CD4-positive, alpha-beta T cell treated with Interleukin-6 for 4 hours (primary cell): ENCODE data around the gene PRSS27.
A peak's percentile ranks its signal among the peaks of the same experiment; 100 is the strongest.
"Not testable (repeated sequence)": the region's sequence is repeated elsewhere in the genome, so short reads cannot be mapped to it uniquely, and the experiment has no call there.

ENCODE experiments used
- DNase-seq: peaks from one replicate; pipeline ENCODE4 v3.0.0-alpha.2; 2020; ENCODE audit warnings: mixed read lengths

The PRSS27 gene

DNA sequence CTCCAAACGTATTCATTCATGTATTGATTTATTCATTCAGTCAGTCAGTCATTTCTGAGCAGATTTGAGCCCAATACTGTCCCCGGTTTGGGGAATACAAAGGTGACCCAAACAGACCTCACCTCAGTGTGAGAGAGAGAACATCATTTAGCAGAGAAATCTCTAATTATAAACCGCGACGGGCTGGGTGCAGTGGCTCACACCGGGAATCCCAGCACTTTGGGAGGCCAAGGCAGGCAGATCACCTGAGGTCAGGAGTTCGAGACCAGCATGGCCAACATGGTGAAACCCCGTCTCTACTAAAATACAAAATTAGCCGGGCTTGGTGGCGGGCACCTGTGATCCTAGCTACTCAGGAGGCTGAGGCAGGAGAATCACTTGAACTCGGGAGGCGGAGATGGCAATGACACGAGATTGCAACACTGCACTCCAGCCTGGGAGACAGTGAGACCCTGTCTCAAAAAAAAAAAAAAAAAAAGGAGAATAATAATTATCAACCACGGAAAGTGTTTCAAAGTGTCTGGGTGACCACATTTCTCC is 1.7 kb upstream of the PRSS27 start:
- not testable (repeated sequence) for DNase-seq

DNA sequence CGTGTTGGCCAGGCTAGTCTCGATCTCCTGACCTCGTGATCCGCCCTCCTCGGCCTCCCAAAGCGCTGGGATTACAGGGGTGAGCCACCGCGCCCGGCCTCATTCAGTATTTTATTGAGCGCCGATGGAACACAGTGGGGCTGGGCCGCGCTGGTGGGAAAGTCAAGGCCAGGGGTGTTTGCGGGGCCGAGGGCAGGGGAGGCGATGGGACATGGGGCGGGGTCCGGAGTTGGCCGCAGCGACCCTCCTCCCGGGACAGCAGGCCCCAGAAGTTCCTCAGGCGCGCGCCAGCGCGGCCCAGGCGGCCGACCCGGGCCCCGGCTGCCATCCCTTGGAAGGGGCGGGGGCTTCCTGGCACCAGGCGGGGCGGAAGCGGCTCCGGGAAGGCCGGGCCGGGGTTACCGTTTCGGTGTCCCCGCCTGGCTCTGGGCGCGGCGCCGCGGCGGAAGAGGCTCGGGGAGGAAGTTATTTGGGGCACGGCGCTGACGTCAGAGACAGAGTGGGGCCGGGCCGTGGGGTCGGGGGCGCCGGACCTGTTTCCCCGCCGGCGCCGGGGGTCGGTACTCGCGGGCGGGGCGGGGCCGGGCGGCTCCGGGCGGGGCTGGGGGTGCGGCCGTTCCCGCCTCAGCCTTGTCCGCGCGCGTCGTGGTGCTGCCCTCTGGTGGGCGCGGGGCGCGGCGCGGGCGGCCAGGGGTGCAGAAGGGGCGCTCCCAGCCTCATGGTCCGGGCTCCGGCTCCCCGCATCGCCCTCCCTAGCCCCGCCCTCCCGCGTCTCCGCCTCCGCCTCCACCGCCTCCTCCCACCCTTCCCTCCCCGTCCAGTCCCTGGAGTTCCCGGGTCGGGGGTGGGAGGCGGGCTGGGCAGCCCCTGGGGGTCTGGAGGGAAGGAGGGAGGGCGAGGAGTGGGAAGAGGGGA is 952 bp upstream of the PRSS27 start:
- DNase-seq = peak; percentile 88

DNA sequence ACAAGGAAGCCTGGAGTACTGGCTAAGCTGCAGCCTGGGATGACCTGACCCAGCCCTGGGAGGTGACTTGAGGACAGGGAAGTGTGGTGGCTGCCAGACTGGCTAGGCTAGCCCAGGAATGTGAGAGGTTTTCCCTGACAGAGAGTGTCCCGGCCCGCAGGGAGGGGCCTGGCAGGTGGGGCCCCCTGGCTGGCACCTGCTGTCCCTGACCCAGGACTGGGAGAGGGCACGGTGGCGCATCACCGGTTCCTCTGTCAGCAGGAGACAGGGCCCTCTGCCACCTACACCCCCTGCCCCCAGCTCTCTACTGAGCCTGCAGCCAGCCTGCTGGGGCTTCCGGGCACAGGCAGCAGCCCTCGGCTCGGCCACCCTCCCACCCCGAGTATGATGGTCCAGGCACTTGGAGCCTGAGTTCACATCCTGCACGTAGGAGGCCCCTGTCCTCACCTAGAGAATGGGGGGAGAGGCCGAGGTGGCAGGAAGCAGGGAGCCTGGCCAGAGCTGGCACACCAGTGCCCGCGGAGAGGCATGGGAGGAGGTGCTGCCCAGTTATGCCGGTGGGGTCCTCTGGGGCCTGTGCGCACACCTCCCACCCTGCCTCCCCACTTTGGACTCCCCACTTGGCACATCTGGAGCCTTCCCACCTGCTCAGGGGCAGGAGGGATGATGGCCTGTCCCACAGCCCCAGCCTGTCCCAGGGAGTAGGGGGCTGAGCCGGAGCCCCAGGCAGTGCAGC is 528 bp downstream of the PRSS27 start:
- DNase-seq = no peak

DNA sequence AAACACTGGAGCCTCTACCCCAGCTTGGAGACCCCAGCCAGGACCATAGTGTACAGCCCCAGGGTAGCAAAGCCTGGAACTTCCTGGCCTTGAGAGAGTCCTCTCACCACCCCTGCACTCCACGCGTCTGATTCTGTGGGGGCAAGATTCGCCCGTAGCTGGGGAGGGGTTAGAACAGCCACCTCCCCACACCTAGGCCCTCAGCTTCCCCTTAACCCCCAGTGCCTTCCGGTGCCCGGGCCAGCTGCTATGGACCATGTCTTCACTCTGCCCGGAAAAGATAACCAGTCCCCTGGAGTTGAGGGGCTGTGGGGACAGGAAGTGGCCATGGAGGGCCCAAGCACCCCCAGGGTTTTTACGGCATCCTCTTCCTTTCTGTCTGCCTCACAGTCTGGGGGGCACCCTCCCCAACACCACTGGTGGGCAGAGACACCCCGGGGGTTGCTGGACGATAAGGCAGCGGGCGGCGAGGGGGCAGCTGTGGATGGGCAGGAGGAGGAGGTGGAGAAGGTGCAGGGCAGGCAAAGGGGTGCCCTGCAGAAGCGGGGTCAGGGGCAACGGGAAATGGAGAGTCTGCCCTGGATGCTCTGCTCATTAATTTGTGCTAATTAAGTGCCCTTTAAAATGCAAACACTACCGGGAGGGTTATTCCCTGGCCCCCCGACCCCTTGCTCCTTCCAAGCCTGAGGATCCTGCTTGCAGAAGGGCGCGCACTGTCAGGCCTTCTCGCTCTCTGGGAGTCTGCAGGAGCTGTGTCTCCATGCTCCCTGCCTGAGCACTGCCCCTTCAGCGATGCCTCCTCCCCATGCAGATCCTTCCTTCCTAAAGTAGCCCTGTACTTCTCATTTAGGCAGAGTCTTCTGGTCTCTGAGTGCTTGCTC is 2.4 kb downstream of the PRSS27 start:
- DNase-seq = no peak

DNA sequence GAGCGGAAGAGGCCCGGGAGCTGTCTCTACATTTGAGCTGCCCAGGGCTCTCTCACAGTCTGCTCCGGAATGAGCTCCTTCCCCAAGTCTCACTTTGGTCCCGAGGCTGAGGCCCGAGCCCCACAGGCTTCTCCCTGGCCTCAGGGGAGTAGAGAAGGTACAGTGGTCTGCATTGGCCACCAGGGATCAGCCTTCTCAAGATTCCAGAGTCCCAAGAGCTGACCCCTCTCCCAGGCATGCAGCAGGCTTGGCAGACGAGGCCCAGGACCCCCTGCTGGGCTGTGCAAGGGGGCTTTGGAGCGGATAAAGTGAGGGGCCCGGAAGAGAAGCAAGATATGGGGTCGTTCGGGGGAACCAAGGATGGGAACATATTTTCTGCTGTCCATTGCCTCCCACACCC is 3.1 kb downstream of the PRSS27 start:
- DNase-seq = no peak

DNA sequence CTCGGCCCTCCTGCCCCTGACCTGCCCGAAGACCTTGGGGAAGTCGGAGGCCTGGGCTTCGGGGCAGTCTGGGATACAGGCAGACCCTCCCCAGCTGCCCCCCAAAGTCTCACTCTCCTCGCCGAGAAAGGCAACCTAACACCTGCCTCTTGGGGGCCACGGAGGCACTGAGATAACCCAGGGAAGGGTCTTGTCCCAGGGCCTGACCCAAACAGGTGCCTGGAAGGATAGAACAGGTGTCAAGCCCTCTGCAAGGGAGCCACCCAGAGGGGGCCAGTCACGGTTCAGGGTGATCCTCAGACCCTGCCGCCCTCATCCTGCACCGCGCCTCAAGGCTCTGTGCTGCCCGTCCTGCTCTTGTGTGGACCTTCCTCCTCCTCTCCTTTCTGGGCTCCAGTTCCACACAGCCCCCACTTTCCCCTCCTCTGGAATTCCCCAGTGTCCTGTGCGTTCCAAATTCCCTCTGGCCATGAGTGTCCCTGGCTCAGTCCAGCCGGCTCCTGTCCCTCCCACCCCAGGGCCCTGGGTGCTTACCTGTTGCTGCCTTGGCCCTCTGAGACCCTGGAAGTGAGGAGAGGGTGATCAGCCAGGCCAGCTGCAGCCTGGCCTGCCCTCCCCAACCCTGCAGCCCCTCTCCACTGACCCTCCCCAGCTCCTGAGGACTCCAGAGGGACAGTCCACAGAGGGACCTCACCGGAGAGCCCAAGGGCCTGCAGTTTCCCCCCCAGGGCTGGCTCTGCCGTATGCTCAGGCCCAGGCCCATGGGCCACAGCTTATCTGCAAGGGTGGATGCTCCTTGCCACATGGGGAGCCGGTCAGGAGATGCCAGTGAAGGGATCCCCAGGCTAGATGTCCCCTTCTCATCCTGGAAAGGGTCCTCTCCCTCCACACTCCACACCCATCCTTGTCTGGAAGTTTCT is 3.8 kb downstream of the PRSS27 start:
- DNase-seq = no peak

DNA sequence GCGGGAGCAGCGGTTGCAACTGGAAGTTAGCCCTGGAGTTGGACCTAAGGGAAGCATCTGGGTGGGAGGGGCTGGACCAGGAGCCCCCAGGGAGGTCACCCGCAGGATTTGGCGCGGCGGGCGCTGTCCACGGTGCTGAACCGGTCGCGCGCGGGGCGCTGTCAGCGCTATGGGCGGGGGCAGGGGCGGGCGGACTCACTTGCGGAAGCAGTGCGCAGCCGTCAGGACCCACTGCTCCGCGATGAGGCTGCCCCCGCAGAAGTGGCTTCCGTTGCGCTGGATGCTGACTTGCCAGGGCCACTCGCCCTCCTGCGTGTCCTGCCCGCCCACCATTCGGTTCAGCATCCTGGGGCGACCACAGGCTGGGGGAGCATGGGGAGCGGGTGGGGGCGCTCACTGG is 4.5 kb downstream of the PRSS27 start:
- peak; percentile 83 for DNase-seq

DNA sequence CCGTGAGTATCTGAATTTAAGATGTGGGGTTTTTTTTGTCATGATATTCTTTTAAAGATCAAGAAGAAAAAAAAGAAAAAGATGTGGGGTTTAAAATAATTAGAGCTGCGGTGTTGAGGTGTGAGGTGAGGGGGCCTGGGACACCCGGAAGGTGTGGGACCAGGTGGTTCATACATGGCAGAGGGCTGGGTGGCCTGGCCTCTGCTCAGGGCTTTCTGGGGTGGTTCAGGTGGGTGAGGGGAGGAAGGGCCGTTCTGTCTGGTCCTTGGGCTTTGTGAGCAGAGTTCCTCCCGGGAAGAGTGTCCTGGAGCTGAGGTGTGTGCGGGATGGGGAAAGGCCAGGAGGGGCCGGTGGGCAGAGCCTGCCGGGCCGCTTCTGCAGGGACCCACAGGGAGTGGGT is 5.0 kb downstream of the PRSS27 start:
- no peak for DNase-seq

DNA sequence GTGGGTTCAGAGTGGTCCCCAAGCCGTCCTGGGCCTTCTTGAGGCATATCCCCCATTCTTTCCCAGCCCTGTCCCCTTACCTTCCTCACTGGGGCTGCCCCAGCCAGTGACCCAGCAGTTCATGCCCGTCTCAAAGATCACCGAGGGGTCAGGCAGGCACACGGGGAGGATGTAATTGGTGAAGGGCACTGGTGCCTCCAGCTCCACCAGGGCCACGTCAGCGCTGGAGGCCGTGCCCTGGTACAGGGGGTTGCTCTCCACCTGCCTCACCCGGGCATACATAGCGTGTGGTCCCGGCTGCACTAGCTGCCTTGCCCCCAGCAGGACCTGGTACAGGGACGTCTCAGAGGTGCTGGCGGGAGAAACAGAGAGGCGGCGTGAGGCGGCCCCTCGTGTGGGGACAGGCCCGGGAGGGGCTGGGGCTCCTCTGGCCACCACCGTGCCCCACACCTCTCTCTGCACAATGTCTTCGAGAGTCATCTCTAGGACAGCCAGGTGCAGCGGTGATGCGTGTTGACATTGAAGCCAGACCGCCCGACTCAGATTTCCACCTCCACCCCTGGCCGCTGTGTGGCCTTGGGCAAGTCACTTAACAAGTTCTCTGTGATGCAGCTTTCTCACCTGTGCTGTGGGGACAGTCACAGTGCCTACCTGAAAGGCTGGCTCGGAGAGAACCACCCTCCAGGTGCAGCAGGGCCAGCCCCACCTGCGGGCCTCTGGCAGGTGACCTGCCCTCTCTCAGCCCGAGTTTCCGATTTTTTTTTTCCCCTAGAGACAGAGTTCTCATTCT is 5.8 kb downstream of the PRSS27 start:
- DNase-seq = no peak

DNA sequence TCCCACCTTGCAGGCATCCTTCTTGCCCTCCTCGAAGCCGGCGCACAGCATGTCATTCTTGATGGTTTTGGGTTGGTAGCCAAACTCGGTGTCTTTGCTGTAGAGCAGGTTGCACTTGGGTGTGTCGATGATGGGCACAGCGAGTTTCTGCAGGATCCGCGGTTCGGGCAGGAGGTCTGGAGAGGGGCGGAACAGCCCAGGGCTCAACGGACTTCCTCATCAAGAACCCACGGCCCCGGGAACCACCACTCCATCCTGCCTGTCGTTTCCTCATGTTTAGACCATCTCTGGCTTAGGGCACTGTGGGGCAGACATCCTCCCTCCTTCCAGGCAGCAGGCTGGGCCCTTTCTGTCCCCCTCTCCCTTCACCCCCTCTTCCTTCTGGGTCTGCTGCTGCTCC is 6.5 kb downstream of the PRSS27 start:
- no peak for DNase-seq

DNA sequence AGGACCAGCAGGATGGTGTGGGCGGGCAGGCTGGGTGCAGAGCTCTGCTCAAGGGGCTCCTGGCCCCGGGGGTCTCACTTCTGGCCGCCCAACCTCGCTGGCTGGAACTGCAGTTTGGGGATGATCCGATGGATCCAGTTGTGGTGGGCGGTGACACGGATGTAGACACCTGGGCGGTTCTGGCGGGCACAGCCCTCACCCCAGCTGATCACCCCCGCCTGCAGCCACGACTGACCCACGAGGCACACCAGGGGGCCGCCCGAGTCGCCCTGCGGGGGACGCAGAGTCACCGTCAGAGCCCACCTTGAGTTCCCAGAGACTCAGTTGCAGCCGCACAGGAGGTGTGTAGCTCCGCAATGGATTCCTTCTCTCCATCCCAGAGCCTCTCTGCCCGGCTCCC is 7.5 kb downstream of the PRSS27 start:
- no peak for DNase-seq

DNA sequence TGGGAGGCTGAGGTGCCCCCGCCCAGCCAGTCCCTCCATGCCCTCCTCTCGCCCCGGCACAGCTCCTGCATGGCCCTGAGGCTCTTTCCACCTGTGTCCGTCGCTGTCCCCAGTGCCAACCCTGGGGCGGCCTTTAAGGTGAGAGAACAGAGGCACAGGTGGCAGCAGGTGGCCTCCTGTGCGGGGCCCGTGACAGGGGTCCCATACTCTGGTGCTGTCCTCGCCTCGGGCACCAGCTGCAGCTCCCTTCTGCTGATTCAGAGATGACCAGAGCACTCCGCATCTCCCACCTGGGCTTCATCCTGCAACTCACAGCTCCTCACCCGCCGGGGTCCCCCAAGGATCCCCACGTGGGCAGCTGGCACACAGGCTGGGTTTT is 8.0 kb downstream of the PRSS27 start:
- no peak for DNase-seq

DNA sequence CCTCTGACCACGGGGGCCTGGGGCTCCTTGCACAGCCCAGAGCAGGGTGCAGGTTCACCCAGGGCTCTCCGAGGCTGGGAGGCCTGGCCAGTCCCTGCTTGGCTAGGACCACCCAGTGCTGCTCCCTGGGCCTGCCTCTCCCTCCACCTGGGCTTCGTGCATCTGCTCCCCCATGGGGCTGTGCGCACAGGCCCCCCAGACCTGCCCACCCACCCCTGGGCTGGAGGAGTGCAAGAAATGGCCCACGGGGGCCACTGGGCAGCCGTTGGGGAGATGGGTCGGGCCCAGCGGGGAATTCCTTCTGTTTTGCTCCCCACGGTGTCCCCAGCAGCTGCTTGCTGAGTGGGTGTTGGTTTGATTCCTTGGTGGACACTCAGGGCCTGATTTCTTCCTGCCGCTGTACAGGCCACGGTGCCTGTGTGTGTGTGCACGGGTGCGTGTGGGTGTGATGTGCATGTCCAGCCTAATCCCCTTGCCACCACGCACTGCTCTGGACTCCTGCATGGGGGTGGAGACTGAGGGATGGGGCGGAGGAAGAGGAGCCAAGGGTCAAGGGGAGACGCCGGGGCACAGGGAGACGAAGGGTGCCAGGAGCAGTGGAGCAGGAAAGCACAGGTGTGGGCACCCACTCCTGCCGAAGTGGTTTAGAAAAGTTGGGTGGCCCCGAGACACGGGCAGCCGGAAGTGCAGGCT is 8.5 kb downstream of the PRSS27 start:
- DNase-seq = no peak

DNA sequence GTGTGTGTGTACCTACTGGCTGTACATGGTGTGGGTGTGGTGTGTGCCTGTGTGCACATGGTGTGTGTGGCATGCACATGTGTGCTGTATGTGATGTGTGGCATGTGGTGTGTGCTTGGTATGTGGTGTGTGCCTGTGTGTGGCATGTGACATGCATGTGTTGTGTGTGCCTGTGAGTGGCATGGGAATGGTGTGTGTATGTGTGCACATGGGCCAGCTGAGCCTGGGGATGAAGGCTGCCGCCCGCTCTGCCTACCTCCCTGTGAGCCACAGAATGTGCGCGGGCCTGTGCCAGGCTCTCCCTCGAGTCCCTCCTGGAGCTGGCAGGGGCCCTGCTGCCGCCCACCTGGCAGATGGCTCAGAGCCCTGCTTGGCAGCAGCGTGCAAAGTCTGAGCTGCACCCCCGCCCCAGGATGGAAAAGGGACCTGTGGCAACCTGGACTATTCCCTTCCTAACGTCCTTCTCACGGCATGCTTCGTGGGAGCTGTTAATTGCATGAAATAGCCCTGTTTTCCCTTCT is 9.3 kb downstream of the PRSS27 start:
- no peak for DNase-seq

DNA sequence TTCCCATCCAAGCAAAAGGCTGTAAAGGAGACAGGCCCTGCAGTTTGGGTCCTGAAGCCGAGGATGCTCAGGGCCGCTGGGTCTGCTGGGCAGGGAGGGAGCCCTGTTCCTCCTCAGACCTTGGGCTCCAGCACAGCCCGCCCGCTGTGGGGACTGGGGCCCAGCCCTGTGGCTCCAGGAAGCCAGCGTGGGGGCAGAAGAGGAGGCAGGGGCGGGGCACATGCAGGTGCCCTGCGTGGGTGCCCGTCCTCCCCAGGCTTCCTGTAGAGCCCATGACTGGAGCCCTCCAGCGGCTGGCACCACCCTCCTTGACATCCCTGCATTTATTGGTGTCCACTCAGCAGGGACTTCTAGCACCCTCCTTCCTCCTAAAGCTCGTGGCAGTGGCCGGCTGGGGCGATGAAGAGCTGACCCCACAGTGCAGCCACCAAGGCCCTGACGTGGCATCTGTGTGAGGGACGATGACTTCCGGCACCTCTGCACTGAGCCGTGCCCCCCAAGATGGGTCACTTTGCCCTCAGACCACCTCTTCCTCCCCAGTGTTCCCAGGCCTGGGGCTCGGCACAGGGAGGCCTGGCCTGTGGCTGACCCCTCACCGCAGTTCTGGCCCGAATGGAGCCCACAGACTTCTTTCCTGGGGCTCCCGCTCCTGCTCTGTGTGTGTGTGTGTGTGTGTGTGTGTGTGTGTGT is 9.9 kb downstream of the PRSS27 start:
- no peak for DNase-seq

DNA sequence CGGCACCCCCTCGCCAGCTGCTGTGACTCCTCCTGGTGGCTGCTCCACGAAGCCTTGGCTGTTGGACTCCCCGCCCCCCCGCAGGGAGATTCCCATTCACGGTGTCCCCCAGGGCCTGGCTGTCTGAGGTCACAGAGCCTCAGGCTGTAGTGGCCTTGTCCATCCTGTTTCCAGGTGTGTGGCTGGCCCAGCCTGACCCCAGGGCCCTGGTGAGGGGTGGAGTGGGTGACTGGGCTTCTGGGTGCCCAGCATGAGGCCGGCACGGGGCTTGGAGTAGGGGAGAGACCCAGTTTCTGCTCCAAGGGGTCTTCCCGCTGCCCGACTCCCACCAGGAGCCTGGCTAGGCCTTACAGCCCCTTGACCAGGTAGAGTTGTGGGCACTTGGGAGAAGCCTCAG is 10.4 kb downstream of the PRSS27 start:
- DNase-seq = no peak

DNA sequence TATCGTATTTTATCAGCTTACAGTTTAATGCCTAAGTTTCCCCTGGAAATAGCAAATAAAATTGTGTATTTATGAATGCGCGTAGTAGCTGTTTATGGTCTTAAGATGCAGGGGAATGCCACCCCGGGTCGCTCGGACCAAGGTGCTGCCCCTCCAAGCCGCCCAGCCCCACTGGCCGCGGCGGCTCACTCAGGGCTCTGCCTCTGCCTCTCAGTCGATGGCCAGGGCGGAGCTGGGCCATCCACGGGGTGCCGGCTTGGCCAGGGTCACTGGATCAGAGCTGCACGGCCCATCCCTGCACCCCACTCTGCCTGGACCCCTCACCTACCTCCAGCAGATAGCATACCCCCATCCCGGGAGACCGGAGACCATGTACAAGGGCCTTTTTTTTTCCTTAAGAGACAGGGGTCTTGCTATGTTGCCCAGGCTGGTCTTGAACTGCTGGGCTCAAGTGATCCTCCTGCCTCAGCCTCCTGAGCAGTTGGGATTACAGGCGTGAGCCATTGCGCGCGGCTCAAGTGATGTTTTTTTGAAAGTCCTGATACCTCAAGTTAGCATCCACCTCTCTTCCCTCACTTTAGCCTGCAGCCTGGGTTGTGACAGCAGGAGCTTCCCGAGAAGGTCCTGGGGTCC is 11.0 kb downstream of the PRSS27 start:
- DNase-seq = no peak

DNA sequence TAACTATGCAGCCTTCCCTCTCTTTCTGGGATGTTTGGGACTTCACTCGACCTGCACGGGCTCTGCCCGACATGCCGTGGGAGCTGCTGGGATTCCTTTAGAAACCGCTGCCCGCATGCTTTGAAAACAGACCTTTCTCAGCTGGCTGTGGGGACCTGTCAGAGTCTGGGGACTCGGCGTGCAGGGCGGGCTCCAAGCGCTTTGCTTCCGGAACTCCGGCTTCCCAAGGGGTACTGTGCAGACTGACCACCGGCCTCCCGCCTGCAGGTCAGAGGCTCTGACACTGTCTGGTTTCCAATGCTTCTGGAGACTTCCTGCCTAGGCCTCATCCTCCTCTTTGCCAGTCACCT is 11.8 kb downstream of the PRSS27 start:
- no peak for DNase-seq
